ENCODE data around the gene ROCK2. TPM values are rescaled to one million over a fixed set of nuclear protein-coding genes. Genes with fewer than 3 reads are reported as not detected.

Gene ROCK2
- total and polyA plus RNA-seq, 2 experiments from 2014 or later, result 34.5 to 59.6 TPM

- H2AFZ ChIP-seq, result peak overlapping the region; percentile 49
Measured at GRCh38 chr2:11133238-11133935, 211.0 kb downstream of the ROCK2 start.

GRCh38 chr2:11132036-11132671 is 212.3 kb downstream of the ROCK2 start:
- no peak for TF ChIP-seq CTCF (IDR thresholded peaks at IDR 0.05; ENCODE audit: poor library complexity)
- no peak for TF ChIP-seq EZH2phosphoT487 (IDR thresholded peaks at IDR 0.05; ENCODE audit: low read depth, severe bottlenecking, unreplicated experiment)
- no peak for TF ChIP-seq EZH2 (IDR thresholded peaks at IDR 0.05; ENCODE audit: borderline replicate concordance)
- Histone ChIP-seq H3K9me2 (replicated peaks; ENCODE audit: insufficient read depth) (no peaks in the 10 kb centered on the region), H3K9me3 (ENCODE audit: low read depth) (no peaks in the 10 kb centered on the region), H4K20me1 (ENCODE audit: insufficient read depth, poor library complexity, severe bottlenecking) (no peaks in the 10 kb centered on the region), H2AFZ (peak overlapping the region; percentile 49), H3K4me2 (peak overlapping the region; percentile 92), H3K79me2 (no peaks in the 10 kb centered on the region), H3K4me3 (no peak overlapping the region), H3K27me3 (no peaks in the 10 kb centered on the region), H3K27ac (no peak overlapping the region), H3K36me3 (replicated peaks; ENCODE audit: insufficient read depth, low read depth) (no peaks in the 10 kb centered on the region), H3K4me1 (ENCODE audit: insufficient read depth) (peaks cover 9% of the 10 kb centered on the region)
- DNase-seq (ENCODE audit: low spot score), result no peak
- 82% methylated on average over 19 of the region's 19 CpGs for WGBS (ENCODE audit: low lambda C conversion rate, missing lambda C conversion rate)

More at GRCh38 chr2:11133238-11133935, 211.0 kb downstream of the ROCK2 start:
- Histone ChIP-seq H3K4me2 (peak overlapping the region; percentile 92), H3K27me3 (no peaks in the 10 kb centered on the region), H3K4me3 (peak overlapping the region; percentile 53), H3K79me2 (no peaks in the 10 kb centered on the region), H3K36me3 (replicated peaks; ENCODE audit: insufficient read depth, low read depth) (no peaks in the 10 kb centered on the region), H3K9me3 (ENCODE audit: low read depth) (no peaks in the 10 kb centered on the region), H3K4me1 (ENCODE audit: insufficient read depth) (peaks cover 9% of the 10 kb centered on the region), H3K27ac (no peak overlapping the region), H4K20me1 (ENCODE audit: insufficient read depth, poor library complexity, severe bottlenecking) (no peaks in the 10 kb centered on the region), H3K9me2 (replicated peaks; ENCODE audit: insufficient read depth) (no peaks in the 10 kb centered on the region)
- no peak for DNase-seq (ENCODE audit: low spot score)
- no peak for TF ChIP-seq EZH2 (IDR thresholded peaks at IDR 0.05; ENCODE audit: borderline replicate concordance)
- no peak for TF ChIP-seq CTCF (IDR thresholded peaks at IDR 0.05; ENCODE audit: poor library complexity)
- no peak for TF ChIP-seq EZH2phosphoT487 (IDR thresholded peaks at IDR 0.05; ENCODE audit: low read depth, severe bottlenecking, unreplicated experiment)
- 70% methylated on average over 25 of the region's 25 CpGs for WGBS (ENCODE audit: low lambda C conversion rate, missing lambda C conversion rate)

- DNase-seq (ENCODE audit: low spot score), result no peak
- Histone ChIP-seq H3K4me2 (no peak overlapping the region), H4K20me1 (ENCODE audit: insufficient read depth, poor library complexity, severe bottlenecking) (no peaks in the 10 kb centered on the region), H3K4me3 (no peak overlapping the region), H3K27me3 (no peaks in the 10 kb centered on the region), H3K9me2 (replicated peaks; ENCODE audit: insufficient read depth) (no peaks in the 10 kb centered on the region), H3K79me2 (no peaks in the 10 kb centered on the region), H3K36me3 (replicated peaks; ENCODE audit: insufficient read depth, low read depth) (no peaks in the 10 kb centered on the region), H3K9me3 (ENCODE audit: low read depth) (no peaks in the 10 kb centered on the region), H2AFZ (no peak overlapping the region), H3K27ac (no peak overlapping the region), H3K4me1 (ENCODE audit: insufficient read depth) (peaks cover 9% of the 10 kb centered on the region)
- 92% methylated on average over 18 of the region's 20 CpGs for WGBS (ENCODE audit: low lambda C conversion rate, missing lambda C conversion rate)
- TF ChIP-seq CTCF (IDR thresholded peaks at IDR 0.05; ENCODE audit: poor library complexity) (no peak), EZH2 (IDR thresholded peaks at IDR 0.05; ENCODE audit: borderline replicate concordance) (no peak), EZH2phosphoT487 (IDR thresholded peaks at IDR 0.05; ENCODE audit: low read depth, severe bottlenecking, unreplicated experiment) (no peak)
Measured at GRCh38 chr2:11131166-11131920, 213.1 kb downstream of the ROCK2 start.

Small RNA genes within 50 kb of the gene (small RNA-seq; reads per million reads assigned to genes)
- gene RNU6-1081P, result not detected

Other genes with a start within 250 kb of the ROCK2 start
- gene SLC66A3, start 189.2 kb downstream of the ROCK2 start, total RNA-seq, result 22.8 and 26.8 TPM in 2 replicates
- gene SLC66A3, start 189.2 kb downstream of the ROCK2 start, polyA plus RNA-seq, result 24.3 and 24.6 TPM in 2 replicates
- 18.3 and 23.1 TPM in 2 replicates for gene E2F6, start 121.5 kb upstream of the ROCK2 start, total RNA-seq
- 13.8 and 24.6 TPM in 2 replicates for gene E2F6, start 121.5 kb upstream of the ROCK2 start, polyA plus RNA-seq
- 4.0 and 5.7 TPM in 2 replicates for gene GREB1, start 189.4 kb upstream of the ROCK2 start, total RNA-seq
- gene GREB1, start 189.4 kb upstream of the ROCK2 start, polyA plus RNA-seq, result 3.3 and 6.4 TPM in 2 replicates